GM23338 (cell line): Measurements from ENCODE around the gene CLIP1. TPM values are rescaled to one million over a fixed set of nuclear protein-coding genes. Genes with fewer than 3 reads are reported as not detected.

ENCODE experiments used
- ATAC-seq: fragments of 200-7000 bp; cut with Tn5 transposase; 3 replicates; pipeline ENCODE4 v1.9.1; 2020
- DNase-seq: peaks from one replicate; pipeline ENCODE4 v3.0.0-alpha.2; 2015; ENCODE audit warnings: low spot score
- H2AFZ ChIP-seq: fragments of 200-600 bp; sonication (generic); 2 replicates; pipeline ENCODE4 v1.8.0; 2016; ENCODE audit warnings: antibody characterized with exemption, mild to moderate bottlenecking, moderate library complexity
- H3F3A ChIP-seq: fragments of 200-600 bp; sonication (generic); replicated peaks from 2 replicates; pipeline ENCODE4 v1.8.0; 2017; ENCODE audit warnings: antibody characterized with exemption, mixed run types, low read depth
- H3K27ac ChIP-seq: fragments of 200-600 bp; sonication (generic); 2 replicates; pipeline ENCODE4 v1.6.1; 2016; ENCODE audit warnings: low read depth
- H3K27me3 ChIP-seq: fragments of 200-600 bp; sonication (generic); 2 replicates; pipeline ENCODE4 v1.8.0; 2016; ENCODE audit warnings: mild to moderate bottlenecking, mixed run types, moderate library complexity; ENCODE audit not compliant: insufficient read depth
- H3K36me3 ChIP-seq: fragments of 200-600 bp; sonication (generic); 2 replicates; pipeline ENCODE4 v1.8.0; 2016; ENCODE audit warnings: mild to moderate bottlenecking; ENCODE audit not compliant: insufficient read depth
- H3K4me1 ChIP-seq: fragments of 200-600 bp; sonication (generic); 2 replicates; pipeline ENCODE4 v1.8.0; 2016; ENCODE audit warnings: mild to moderate bottlenecking, moderate library complexity; ENCODE audit not compliant: insufficient read depth
- H3K4me2 ChIP-seq: fragments of 200-600 bp; sonication (generic); 2 replicates; pipeline ENCODE4 v1.7.1; 2017; ENCODE audit warnings: mixed run types
- H3K4me3 ChIP-seq: fragments of 200-600 bp; sonication (generic); 2 replicates; pipeline ENCODE4 v1.6.1; 2016; ENCODE audit warnings: mixed run types
- H3K79me2 ChIP-seq: fragments of 200-600 bp; sonication (generic); replicated peaks from 2 replicates; pipeline ENCODE4 v1.8.0; 2017; ENCODE audit warnings: mild to moderate bottlenecking; ENCODE audit not compliant: insufficient read depth
- H3K9me2 ChIP-seq: fragments of 200-600 bp; sonication (generic); 2 replicates; pipeline ENCODE4 v1.8.0; 2017; ENCODE audit not compliant: insufficient read depth
- H4K20me1 ChIP-seq: fragments of 200-600 bp; sonication (generic); replicated peaks from 2 replicates; pipeline ENCODE4 v1.8.0; 2017; ENCODE audit warnings: mild to moderate bottlenecking; ENCODE audit not compliant: insufficient read depth
- H3K27ac Mint-ChIP-seq: 2 replicates; pipeline ENCODE4 v1.8.0; 2020; ENCODE audit warnings: inconsistent platforms, mild to moderate bottlenecking, moderate library complexity, mixed read lengths
- H3K27me3 Mint-ChIP-seq: 3 replicates; pipeline ENCODE4 v1.8.0; 2022; ENCODE audit warnings: low read depth, mild to moderate bottlenecking, moderate library complexity, mixed read lengths, inconsistent platforms; ENCODE audit not compliant: insufficient read depth, poor library complexity
- H3K36me3 Mint-ChIP-seq: 3 replicates; pipeline ENCODE4 v1.8.0; 2021; ENCODE audit warnings: low read depth, mild to moderate bottlenecking, inconsistent platforms, moderate library complexity, mixed read lengths
- H3K4me1 Mint-ChIP-seq: 3 replicates; pipeline ENCODE4 v1.8.0; 2020; ENCODE audit warnings: mild to moderate bottlenecking, inconsistent platforms, mixed read lengths
- H3K4me3 Mint-ChIP-seq: 3 replicates; pipeline ENCODE4 v1.8.0; 2021; ENCODE audit warnings: moderate library complexity, mild to moderate bottlenecking, inconsistent platforms, mixed read lengths
- H3K9me3 Mint-ChIP-seq: 3 replicates; pipeline ENCODE4 v1.8.0; 2020; ENCODE audit warnings: moderate library complexity, mild to moderate bottlenecking, inconsistent platforms, mixed read lengths
- CREB1 ChIP-seq: fragments of 250-450 bp; sonication (Bioruptor Pico); IDR thresholded peaks from 2 replicates; pipeline ENCODE4 v1.5.0; 2020; ENCODE audit warnings: low read depth, mild to moderate bottlenecking, moderate library complexity
- ETS1 ChIP-seq: IDR thresholded peaks from 2 replicates; pipeline ENCODE4 v1.6.1; 2016; ENCODE audit warnings: antibody characterized with exemption
- EZH2 ChIP-seq: fragments of 200-600 bp; sonication (generic); IDR thresholded peaks from one replicate; pipeline ENCODE4 v1.8.0; 2017; ENCODE audit warnings: antibody characterized with exemption, mild to moderate bottlenecking, low read depth; ENCODE audit not compliant: unreplicated experiment
- JUNB ChIP-seq: IDR thresholded peaks from one replicate; pipeline ENCODE4 v1.6.1; 2016; ENCODE audit warnings: antibody characterized with exemption; ENCODE audit not compliant: unreplicated experiment
- STAT1 ChIP-seq: IDR thresholded peaks from one replicate; pipeline ENCODE4 v1.6.1; 2016; ENCODE audit warnings: antibody characterized with exemption; ENCODE audit not compliant: unreplicated experiment
- ZNF331 ChIP-seq: fragments of 250-450 bp; sonication (Bioruptor Pico); IDR thresholded peaks from 2 replicates; pipeline ENCODE4 v1.5.0; 2020; ENCODE audit warnings: low read depth, mild to moderate bottlenecking, moderate library complexity
- ZNF462 ChIP-seq: fragments of 250-450 bp; sonication (Bioruptor Pico); IDR thresholded peaks from 2 replicates; pipeline ENCODE4 v1.5.0; 2020; ENCODE audit warnings: mild to moderate bottlenecking, moderate library complexity
- polyA plus RNA-seq: library from polyadenylated mRNA; unstranded; fragments of >200 nt; fragmentation: Nextera tagmentation; extraction: Ambion mirVana; gene quantifications from 2 replicates; pipeline ENCODE4 v1.2.1, GENCODE V29; 2016
- total RNA-seq: library from RNA; depleted of rRNA; stranded (reverse); fragments of >200 nt; shearing (Covaris generic); gene quantifications from 2 replicates; pipeline ENCODE4 v1.2.3, GENCODE V29; 2014
- TF ChIP-seq, protein P1 (sequence below), 2 experiments: fragments of 200-600 bp in 1 of 2; sonication (generic) in 1 of 2; conservative IDR thresholded peaks; 2 replicates each; pipeline versions ENCODE4 v1.5.1 to v1.6.1; 2016 to 2017; ENCODE audit warnings: antibody characterized with exemption in 2 of 2, low read depth in 2 of 2, mild to moderate bottlenecking in 2 of 2, moderate library complexity in 1 of 2

Gene CLIP1
- total and polyA plus RNA-seq, 2 experiments from 2014 or later: 11.5 to 21.1 TPM

- no peak overlapping the region for H3K4me2 ChIP-seq
- H3K27ac ChIP-seq: no peak overlapping the region
- DNase-seq: no peak
- H3F3A ChIP-seq: no peaks in the 10 kb centered on the region
- H3K9me2 ChIP-seq: 0 out of 2 replicates have a peak, but pooled peaks cover 4% of the 10 kb centered on the region
- no peaks in the 10 kb centered on the region for H3K79me2 ChIP-seq
- no peak for ATAC-seq
- Mint-ChIP-seq H3K27me3 (peaks cover 1% of the 10 kb centered on the region), H3K36me3 (peaks cover 15% of the 10 kb centered on the region), H3K4me1 (no peaks in the 10 kb centered on the region; the same call in 2 of the 3 replicates), H3K27ac (no peak overlapping the region; the same call in 1 of the 2 replicates), H3K4me3 (no peak overlapping the region), H3K9me3 (no peaks in the 10 kb centered on the region)
- no peaks in the 10 kb centered on the region for H3K36me3 ChIP-seq
- H3K4me3 ChIP-seq: no peak overlapping the region
- no peaks in the 10 kb centered on the region for H3K27me3 ChIP-seq
- H2AFZ ChIP-seq: no peak overlapping the region
- H4K20me1 ChIP-seq: no peaks in the 10 kb centered on the region
- no peak for TF ChIP-seq EZH2
- no peak for TF ChIP-seq ETS1
- no peaks in the 10 kb centered on the region for H3K4me1 ChIP-seq
Measured at GRCh38 chr12:122326586-122326985, 95.9 kb downstream of the CLIP1 start.

DNA sequence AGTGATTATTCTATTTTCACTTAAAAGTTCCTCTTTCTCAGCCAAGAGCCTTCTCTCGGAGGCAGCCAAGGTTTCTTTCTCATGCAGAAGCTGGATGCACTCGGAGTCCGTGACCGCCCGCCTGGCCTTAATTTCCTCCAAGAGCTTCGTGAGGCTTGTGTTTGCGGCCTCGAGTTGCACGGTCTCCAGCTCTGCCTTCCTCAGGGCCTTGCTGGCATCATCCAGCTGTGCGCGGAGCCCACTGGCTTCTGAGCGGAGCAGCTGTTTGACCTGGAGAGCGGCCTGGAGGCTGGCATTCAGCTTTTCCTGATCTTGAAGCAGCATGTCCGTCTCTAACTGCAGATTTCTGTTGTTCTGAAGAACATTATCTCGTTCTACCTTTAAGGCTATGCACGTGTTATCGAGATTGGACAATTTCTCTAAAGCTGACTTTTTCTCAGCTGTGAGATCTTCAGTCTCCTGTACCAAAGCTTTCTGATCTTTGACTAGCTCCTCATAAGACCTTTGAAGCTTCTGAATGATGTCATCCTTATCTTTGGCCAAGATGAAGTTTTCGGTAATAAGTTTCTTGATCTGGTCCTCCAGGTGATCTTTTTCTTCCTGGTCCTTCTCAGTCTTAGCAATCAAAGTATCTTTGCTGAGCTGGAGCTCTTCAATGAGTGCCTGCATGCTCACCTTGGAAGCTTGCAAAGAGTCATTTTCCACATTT is 99.0 kb downstream of the CLIP1 start:
- H3K4me1 Mint-ChIP-seq: peaks cover 3% of the 10 kb centered on the region; the same call in 2 of the 3 replicates
- Histone ChIP-seq H3K36me3 (no peaks in the 10 kb centered on the region), H4K20me1 (no peaks in the 10 kb centered on the region), H3K27me3 (no peaks in the 10 kb centered on the region), H3K79me2 (no peaks in the 10 kb centered on the region), H3K27ac (no peak overlapping the region), H2AFZ (no peak overlapping the region), H3K9me2 (0 out of 2 replicates have a peak, but pooled peaks cover 4% of the 10 kb centered on the region), H3K4me1 (0 out of 2 replicates have a peak, but pooled peaks cover 4% of the 10 kb centered on the region), H3K4me2 (no peak overlapping the region), H3K4me3 (no peak overlapping the region), H3F3A (no peaks in the 10 kb centered on the region)
- DNase-seq (no peak), ATAC-seq (no peak)
- no peak overlapping the region for H3K4me3 Mint-ChIP-seq
- peaks cover 15% of the 10 kb centered on the region for H3K36me3 Mint-ChIP-seq
- H3K9me3 Mint-ChIP-seq: no peaks in the 10 kb centered on the region
- no peaks in the 10 kb centered on the region for H3K27me3 Mint-ChIP-seq
- H3K27ac Mint-ChIP-seq: no peak overlapping the region
- TF ChIP-seq JUNB (no peak), ETS1 (no peak), ZNF462 (no peak), STAT1 (no peak), CREB1 (CRISPR knock-in tag) (no peak), EZH2 (no peak), ZNF331 (CRISPR knock-in tag) (no peak)
- TF ChIP-seq, protein P1, sequence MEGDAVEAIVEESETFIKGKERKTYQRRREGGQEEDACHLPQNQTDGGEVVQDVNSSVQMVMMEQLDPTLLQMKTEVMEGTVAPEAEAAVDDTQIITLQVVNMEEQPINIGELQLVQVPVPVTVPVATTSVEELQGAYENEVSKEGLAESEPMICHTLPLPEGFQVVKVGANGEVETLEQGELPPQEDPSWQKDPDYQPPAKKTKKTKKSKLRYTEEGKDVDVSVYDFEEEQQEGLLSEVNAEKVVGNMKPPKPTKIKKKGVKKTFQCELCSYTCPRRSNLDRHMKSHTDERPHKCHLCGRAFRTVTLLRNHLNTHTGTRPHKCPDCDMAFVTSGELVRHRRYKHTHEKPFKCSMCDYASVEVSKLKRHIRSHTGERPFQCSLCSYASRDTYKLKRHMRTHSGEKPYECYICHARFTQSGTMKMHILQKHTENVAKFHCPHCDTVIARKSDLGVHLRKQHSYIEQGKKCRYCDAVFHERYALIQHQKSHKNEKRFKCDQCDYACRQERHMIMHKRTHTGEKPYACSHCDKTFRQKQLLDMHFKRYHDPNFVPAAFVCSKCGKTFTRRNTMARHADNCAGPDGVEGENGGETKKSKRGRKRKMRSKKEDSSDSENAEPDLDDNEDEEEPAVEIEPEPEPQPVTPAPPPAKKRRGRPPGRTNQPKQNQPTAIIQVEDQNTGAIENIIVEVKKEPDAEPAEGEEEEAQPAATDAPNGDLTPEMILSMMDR (conservative IDR thresholded peaks at IDR 0.05; ENCODE audit: low read depth in 2 of 2): no peak
